Colon (tissue), 2 donors: Measurements from ENCODE around the gene ZNF607.
"Not testable (repeated sequence)": the region's sequence is repeated elsewhere in the genome, so short reads cannot be mapped to it uniquely, and the experiment has no call there.

Experiments used
- FAIRE-seq: peaks from 2 replicates; lab custom pipeline; 2012; peaks lifted over from hg19 to GRCh38; lab: Jason Lieb, UNC
- donor health status: control.
- donor health status: control.

Gene ZNF607

GRCh38 chr19:37719111-37719926 lies at the start of gene ZNF607:
Gene ZNF607, minus strand, starts transcription at chr19:37719761. Its CDS starts 8,143 bp downstream, at chr19:37711618.
- no peak for FAIRE-seq

- FAIRE-seq: no peak
Measured at GRCh38 chr19:37763488-37763887, 43.9 kb upstream of the ZNF607 start.

GRCh38 chr19:37757683-37758082 lies 38.1 kb upstream of the ZNF607 start:
- not testable (repeated sequence) for FAIRE-seq

GRCh38 chr19:37738371-37738770 lies 18.8 kb upstream of the ZNF607 start:
- no peak for FAIRE-seq

DNA sequence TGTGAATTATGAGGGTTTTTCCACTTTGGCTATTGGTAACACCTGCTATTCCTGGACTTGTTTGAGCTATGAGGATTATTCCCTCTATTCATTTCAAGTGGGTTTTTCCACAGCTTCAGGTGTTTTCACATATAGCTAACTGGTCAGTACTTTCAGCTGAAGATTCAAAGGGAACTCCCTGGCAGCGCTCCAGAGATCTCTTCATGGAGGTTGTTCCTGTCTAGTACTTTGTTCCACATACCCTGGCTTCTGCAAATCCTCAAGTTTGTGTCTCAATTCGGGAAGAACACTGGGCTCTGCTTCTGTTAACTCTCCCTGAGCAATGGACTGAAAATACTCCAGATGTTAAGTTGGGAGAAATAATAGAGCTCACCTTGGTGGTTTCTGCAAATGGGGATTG lies 5.6 kb upstream of the ZNF607 start:
- FAIRE-seq: no peak

GRCh38 chr19:37719927-37720265 lies 335 bp upstream of the ZNF607 start:
- FAIRE-seq: no peak

DNA sequence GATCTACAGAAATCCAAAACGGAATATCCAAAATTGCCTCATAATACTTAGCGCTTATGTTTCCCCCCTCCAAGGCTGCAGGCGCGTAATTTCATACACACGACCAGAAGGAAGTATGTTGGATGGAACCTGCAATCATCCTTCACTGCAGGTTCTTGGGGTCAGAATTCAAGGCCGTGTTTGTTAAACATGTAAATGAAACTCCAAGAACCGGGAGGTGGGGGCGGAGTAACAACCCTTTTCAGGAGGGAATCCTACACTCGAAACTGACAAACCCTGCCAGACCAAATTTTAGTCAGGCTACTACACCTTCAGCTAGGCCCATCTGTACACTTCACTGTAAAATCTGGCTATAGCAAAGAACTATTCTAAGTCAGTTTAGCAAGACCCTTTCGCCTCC lies 1.3 kb downstream of the ZNF607 start:
- FAIRE-seq: no peak

DNA sequence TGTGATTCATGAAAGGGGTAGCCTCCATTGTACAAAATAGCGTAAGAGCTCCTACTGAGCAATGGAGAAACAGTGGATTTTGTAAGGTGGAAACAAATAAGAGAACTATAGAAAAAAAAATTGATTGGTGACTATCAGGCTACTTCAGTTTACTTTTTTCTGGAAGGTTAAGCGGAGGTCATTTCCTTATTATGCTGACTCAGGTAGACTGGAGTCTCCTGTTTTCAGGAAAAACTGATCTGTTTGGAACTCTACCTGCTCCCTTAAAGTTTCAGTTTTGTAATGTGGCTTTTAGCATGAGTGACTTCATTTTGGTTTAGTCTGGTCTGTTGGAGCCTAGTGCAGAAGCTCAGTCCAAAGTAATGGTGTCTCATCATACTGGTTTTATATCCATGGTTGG lies 3.4 kb downstream of the ZNF607 start:
- FAIRE-seq: no peak

DNA sequence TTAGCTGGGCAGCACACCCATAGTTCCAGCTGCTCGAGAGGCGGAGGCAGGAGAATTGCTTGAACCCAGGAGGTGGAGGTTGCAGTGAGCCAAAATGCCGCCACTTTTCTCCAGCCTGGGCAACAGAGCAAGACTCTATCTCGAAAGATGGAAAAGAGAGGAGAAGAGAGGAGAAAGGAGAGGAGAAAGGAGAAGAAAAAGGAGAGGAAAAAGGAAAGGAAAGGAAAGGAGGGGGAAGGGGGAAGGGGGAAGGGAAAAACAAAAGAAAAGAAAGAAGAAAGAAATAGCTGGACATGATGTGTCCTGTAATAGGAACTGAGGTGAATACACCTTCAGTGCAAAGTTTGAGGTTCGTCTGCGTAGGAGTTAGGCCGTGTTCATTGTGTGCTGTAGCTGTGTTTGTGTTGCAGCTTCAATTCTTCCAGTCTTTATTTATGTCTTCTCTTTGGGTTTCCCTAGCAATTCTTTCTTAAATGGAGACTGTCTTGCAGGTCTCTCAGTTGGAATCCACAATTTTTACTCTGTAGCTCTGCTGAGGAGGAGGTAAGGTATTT lies 13.4 kb downstream of the ZNF607 start:
- FAIRE-seq: no peak

DNA sequence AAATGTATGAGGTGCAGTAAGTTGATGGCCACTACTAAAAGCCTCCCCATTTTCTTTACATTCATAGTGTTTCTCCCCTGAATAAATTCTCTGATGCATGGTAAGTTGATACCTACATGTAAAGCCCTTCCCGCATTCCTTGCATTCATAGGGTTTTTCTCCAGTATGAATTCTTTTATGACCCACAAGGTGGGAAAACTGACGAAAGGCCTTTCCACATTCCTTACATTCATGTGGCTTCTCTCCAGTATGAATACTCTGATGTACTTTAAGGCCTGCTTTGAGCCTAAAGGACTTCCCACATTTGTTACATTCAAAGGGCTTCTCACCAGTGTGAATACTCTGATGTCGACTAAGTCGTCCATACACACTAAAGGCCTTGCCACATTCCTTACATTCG lies 20.5 kb downstream of the ZNF607 start:
- FAIRE-seq: no peak

DNA sequence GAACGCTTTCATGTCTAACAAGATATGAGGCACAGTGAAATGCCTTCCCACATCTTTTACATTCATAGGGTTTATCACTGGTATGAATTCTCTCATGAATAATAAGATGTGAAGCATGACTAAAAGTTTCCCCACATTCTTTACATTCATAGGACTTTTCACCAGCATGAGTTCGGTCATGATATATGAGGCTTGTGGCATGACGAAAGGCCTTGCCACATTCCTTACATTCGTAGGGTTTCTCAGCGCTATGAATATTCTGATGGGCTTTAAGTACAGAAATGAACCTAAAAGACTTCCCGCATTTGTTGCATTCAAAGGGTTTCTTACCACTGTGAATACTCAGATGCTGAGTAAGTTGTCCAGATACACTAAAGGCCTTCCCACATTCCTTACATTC lies 21.3 kb downstream of the ZNF607 start:
- no peak for FAIRE-seq

DNA sequence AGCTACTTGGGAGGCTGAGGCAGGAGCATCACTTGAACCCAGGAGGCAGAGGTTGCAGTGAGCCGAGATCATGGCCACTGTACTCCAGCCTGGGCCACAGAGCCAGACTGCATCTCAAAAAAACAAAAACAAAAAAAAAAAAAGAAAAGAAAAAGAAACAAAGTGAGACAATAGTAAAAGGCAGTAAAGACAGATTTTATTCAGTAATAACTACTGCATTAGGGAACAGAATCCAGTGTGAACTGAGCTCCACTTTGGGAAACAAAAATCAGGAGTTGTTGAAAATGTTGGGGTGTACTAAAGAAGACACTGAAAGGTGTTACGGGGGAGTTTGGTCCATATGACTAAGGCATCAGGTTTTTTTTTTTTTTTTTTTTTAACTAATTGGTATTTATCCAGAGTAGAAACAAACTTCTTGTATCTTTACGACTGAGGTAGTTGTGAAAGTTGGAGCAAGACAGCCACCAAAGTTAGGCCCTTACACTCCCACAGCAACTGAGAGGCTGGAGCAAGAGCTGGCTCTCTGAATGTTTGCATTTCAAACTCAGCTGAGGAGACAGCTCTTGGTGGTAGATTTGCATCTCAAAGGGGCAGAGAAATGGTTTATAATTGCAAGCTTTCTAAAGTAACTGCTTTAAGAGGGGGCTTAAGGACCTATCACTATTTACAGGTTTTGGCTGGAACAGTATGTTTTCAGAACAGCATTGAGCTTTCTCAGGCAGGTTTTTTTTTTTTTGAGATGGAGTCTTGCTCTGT lies 24.2 kb downstream of the ZNF607 start:
- FAIRE-seq: no peak

DNA sequence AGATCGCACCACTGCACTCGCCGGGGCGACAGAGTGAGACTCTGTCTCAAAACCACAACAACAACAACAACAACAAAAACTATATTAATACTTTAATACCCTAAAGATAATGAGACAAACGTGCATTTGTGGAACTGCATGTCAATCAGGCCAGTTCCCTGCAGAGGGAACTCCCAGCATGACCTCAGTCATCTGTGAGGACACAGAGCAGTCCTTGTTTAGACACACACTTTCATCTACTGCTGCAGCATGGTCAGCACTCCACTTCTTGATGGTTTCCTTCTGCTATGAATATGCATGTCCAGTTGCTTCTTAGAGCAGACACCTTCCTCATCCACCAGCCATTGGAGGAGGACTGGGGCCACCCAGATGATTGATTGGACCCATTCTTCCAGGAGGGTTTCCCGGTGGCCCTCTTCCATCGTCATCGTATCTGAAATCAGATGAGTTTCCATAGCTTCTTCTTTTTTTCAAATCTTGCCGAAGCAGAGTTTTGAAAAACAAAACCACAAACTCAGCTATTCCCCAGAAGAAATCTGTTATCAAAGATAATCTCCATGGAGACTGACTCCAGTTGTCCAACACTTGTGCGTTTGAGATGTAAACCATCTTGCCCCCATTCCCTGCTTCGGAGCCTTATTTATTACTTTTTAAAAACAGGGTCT lies 26.5 kb downstream of the ZNF607 start:
- no peak for FAIRE-seq

- no peak for FAIRE-seq
Measured at GRCh38 chr19:37691881-37692504, 27.6 kb downstream of the ZNF607 start.

DNA sequence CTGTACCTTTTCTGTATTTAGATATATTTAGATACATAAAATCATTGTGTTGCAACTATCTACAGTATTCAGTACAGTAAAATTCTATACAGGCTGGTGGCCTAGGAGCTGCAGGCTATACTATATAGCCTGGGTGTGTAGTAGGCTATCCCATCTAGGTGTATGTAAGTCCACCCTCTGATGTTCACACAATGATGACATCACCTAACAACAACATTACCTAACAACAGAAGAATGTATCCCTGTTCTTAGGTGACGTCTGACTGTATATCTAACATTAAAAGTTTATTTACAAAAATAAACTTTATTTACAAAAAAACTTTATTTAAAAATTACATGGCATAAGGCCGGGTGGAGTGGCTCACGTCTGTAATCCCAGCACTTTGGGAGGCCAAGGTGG lies 36.0 kb downstream of the ZNF607 start:
- FAIRE-seq: no peak

DNA sequence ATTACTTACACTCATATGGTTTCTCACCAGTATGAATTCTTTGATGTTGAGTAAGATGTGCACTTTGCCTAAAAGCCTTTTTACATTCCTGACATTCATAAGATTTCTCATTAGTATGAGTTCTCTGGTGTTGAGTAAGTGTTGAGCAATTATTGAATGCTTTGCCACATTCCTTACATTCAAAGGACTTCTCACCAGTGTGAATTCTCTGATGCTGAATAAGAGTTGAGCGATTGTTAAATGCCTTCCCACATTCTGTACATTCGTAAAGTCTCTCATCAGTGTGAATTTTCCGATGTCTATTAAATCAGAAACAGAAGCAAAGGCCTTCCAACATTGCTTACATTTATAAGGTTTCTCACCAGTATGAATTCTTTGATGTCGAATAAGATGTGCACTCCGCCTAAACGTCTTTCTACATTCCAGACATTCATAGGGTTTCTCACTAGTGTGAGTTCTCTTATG lies 50.1 kb downstream of the ZNF607 start:
- FAIRE-seq: no peak

- not testable (repeated sequence) for FAIRE-seq
Measured at GRCh38 chr19:37657157-37657556, 62.4 kb downstream of the ZNF607 start.

DNA sequence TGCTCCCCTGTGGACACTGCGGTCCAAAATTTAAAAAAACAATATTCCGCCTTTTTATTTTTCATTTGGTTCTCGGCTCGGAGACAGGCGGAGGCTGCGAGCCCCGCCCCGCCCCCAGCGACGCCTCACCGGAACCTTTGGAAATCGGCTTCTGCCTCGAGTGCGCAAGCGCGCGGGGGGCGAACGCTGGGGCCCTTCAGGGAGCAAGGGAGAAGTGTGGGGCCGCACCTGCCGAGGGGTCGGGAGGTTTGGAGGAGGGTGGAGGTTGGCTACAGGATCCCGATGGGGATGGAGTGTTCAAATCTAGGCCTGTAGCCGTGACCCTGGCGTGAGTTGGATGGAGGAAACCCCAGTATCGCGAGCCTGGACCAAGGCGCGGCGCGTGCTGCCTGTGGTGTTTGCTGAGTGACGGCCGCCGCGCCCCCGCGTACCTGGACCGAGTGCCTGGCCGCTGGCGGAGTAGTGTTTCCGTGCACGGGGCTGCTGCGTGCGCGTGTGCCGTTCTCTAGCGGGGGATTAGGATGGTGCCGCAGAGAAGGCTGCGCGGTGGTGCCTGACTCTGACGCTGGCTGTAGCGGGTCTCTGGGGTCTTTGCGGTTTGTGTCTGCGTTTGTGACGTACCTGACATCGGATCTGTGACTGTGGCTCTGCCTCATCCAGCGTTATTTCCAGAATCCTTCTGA lies 63.7 kb downstream of the ZNF607 start:
- no peak for FAIRE-seq

DNA sequence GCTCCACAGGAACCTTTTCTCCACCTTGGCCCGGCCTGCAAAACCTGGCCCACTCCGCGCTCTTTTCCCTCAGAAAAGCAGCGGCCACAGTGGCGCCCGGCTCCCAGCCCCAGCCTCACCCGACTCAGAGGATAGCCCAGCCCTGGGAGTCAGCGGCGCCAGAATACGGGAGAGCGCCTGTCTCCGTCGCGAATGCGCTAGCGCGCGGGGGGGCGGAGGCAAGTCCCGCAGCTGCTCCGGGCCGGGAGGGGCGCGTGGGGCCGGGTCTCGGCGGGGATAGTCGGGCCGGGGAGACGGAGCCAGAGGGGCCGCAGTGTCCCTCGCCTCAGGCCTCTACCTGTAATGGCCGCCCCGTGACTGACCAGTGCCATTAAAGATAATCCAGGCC lies 64.3 kb downstream of the ZNF607 start, which contains the start of gene ZFP30:
Gene ZFP30 (minus strand): TSS at position 165 of the 388 bp plus-strand sequence. CDS start 7,643 bp downstream, outside the sequence.
- FAIRE-seq: no peak

DNA sequence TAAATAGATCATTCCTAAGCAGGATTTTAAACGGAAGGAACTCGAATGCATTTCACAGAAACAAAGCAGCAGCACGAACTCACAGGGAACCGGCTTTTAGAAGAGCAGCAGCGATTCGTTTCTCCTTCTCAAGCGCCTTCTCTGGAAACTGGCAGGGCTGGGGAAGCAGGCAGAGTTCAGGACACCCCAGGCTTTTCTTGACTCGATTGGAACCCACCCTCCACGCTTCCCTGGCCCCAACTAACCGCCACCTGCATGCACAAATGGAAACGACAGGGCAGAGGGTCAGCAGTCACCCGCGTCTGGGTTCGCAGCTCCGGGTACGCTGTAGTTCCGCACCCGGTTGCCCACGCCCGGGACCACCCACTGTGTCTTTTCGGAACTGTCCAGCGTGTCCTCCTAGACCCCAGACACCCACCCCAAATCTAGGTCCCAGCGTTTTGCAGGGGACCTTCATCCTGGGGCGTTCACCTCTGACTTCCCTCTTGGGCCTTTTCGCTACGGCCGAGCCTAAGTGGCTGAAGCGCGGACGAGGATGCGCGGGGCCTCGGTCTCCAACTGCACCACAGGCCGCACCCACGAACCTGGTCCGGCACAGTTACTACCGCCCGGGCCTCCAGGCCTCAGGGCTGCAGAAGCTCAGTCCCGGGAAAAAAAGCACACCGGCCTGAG lies 64.8 kb downstream of the ZNF607 start:
- no peak for FAIRE-seq

DNA sequence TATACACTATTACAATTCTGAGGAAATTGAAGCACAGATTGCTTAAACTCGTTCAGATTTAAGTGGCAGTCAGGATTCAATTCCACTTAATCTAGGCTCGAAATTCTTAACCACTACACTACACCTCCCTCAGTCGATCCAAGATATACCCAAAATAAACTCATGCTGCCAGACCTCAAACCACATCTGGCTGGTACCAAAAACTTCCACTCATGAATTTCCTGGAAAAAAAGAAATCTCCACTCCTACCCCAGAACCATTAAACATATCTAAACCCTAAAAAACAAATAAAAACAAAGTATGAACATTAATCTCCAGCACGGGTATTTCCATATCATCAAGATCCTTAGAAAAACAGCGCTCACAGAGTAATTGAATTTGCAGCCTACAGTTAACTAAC lies 65.4 kb downstream of the ZNF607 start:
- no peak for FAIRE-seq
